Hematopoietic multipotent progenitor cell treated with erythropoietin and hydrocortisone succinate and interleukin-3 and kit ligand, for 4 days (in vitro differentiated cells): ENCODE results near the gene ADAMTS7.
"Not testable (repeated sequence)": the region's sequence is repeated elsewhere in the genome, so short reads cannot be mapped to it uniquely, and the experiment has no call there.

ENCODE experiments used
- DNase-seq: peaks from one replicate; pipeline ENCODE4 v3.0.0-alpha.2; 2015

The ADAMTS7 gene, protein sequence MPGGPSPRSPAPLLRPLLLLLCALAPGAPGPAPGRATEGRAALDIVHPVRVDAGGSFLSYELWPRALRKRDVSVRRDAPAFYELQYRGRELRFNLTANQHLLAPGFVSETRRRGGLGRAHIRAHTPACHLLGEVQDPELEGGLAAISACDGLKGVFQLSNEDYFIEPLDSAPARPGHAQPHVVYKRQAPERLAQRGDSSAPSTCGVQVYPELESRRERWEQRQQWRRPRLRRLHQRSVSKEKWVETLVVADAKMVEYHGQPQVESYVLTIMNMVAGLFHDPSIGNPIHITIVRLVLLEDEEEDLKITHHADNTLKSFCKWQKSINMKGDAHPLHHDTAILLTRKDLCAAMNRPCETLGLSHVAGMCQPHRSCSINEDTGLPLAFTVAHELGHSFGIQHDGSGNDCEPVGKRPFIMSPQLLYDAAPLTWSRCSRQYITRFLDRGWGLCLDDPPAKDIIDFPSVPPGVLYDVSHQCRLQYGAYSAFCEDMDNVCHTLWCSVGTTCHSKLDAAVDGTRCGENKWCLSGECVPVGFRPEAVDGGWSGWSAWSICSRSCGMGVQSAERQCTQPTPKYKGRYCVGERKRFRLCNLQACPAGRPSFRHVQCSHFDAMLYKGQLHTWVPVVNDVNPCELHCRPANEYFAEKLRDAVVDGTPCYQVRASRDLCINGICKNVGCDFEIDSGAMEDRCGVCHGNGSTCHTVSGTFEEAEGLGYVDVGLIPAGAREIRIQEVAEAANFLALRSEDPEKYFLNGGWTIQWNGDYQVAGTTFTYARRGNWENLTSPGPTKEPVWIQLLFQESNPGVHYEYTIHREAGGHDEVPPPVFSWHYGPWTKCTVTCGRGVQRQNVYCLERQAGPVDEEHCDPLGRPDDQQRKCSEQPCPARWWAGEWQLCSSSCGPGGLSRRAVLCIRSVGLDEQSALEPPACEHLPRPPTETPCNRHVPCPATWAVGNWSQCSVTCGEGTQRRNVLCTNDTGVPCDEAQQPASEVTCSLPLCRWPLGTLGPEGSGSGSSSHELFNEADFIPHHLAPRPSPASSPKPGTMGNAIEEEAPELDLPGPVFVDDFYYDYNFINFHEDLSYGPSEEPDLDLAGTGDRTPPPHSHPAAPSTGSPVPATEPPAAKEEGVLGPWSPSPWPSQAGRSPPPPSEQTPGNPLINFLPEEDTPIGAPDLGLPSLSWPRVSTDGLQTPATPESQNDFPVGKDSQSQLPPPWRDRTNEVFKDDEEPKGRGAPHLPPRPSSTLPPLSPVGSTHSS (N-terminal part only)

DNA sequence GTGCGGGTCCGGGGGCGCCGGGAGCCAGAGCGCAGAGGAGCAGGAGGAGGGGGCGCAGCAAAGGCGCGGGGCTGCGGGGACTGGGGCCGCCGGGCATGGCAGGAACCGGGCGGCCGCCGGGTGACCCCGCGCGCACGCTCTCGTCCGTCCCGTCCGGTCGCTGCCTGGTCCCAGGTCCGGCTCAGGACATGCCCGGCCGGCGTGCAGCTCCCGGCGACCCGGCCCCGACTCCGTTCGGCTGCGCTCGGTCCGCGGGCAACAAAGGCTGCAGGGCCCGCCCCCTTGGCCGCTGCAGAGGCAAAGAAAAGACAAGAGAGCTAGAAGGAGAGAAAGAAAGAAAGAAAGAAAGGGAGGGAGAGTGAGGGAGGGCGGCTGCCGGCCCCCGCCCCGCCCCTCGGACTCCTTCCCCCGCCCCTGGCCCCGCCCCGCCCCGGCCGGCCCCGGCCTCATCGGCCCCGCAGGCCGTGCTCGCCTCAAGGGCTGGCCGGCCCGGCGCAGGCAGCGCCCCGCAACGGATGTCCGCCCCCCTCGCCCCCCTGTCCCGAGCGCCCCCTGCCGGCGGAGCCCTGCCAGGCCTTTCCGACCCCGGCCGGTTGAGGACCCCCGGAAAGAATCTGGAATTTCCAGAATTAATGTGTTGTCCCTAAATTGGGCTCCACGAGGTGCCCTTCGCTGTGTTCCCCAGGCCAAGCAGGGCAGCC lies at the start of gene ADAMTS7:
Gene ADAMTS7, minus strand, starts transcription at position 341 of the 701 bp plus-strand sequence. Its CDS starts 244 bp downstream, at position 97.
- peak; percentile 79 for DNase-seq

DNA sequence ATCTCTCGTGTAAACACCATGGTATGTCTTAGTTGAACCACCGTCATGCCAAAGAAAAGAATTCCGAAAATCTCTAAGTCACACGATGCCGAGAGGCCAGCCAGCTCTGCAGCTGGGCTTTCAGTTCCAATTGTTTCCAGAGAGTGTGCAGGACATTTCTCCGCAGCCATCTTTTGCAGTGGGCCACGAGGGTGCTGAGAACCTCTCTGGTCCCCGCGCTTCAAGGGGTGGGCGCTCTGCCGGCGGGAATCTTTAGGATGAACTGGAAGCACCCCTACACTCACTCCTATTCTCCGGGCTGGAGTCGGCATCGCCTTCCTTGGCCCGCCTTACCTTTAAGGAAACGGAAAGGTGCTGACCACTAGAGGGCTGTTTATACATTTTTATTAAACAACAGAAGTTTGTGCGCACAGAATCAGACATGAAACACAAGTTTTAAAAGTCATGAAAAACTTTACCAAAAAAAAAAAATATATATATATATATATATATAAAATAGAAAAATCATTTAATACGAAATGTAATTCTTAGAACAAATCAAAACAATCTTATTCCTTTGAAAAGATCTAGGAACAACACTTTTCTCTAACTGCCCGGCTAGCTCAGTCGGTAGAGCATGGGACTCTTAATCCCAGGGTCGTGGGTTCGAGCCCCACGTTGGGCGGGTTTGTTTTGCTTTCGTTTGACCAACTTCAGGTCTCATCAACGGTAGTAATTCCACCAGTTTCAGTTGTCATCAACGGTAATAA lies 48.9 kb upstream of the ADAMTS7 start:
- DNase-seq = peak; percentile 93

DNA sequence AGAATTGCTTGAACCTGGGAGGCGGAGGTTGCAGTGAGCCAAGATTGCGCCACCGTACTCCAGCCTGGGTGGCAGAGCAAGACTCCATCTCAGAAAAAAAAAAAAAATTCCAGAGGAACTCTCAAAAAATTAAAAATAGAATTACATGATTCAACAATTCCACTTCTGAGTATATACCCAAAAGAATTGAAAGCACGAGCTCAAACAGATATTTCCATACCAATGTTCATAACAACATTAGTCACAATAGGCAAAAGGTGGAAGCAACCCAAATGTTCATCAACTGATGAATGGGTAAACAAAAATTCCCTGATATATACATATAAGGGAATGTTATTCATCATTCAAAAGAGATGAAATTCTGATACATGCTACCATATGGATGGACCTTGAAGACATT lies 44.5 kb upstream of the ADAMTS7 start:
- no peak for DNase-seq

DNA sequence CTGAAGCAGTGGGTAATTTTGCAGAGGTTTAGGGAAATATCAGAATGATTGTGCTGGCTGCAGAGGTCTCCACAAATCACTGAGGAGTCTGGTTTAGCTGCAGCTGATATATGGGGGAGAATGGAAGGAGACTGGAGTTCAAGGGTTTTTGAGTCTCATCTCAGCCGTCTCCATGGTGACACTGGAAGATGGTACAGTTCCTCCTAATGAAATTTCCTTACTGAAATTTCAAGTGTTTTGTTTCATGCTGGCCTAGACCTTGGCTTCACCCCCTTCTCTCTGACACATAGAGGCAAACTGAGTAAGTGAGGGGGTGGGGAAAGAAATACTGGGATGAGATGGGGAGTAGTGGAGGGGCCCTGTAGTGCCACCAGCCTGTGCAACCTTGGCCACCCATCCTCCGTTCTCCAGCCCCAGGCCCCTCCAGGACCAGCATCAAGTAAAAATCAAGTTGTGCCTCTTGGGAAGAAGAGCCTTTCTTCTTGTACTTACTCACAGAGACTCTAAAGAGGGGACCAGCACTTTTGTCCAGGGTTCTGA lies 43.6 kb upstream of the ADAMTS7 start:
- no peak for DNase-seq

DNA sequence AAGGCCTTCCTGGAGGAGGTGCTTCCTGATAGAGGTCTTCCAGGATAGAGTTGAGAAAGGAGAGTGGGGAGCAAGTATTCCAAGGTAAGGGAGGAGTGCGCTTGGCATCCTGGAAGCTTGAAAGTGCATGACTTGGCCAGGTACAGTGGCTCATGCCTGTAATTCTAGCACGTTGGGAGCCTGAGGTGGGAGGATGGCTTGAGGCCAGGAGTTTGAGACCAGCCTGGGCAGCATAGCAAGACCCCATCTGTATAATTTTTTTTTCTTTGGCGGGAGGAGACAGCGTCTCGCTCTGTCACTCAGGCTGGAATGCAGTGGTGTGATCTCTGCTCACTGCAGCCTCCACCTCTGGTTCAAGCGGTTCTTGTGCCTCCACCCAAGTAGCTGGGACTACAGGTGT lies 42.2 kb upstream of the ADAMTS7 start:
- DNase-seq = no peak

DNA sequence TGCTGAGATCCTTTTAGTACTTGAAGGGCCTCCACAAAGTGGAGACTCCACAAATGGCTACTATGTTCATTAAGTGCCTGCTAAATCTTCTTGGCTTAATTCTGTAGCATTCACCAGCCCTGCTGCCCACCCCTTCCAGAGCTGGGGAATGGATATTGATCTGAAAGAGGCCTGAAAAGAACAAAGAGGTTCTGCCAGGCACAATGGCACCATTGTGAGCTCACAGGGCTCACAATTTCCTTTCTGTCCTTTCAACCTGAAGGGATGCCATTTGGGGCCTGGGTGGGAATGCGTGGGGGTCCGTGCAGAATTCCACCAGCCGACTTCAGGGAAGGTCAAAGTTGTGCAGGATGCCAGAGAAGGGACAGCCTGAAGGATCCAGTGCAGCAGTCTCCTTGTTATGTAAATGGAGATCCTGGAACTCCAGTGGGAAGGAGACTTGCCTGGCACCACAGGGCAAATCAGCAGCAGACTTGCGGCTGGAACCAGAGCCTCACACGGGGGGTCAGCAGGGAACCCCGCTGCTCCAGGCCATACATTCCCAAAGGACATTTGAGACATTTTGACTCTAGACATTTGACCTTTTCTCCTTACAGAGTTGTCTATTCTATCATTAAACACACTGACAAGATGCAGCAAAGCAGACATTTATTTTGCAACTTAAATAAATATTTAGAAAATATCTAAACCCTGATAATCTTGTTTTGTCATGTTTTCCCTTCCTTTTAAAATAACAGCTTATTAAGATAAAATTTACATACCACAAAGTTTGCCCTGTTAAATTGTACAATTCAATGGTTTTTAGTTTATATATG lies 39.9 kb upstream of the ADAMTS7 start:
- no peak for DNase-seq

DNA sequence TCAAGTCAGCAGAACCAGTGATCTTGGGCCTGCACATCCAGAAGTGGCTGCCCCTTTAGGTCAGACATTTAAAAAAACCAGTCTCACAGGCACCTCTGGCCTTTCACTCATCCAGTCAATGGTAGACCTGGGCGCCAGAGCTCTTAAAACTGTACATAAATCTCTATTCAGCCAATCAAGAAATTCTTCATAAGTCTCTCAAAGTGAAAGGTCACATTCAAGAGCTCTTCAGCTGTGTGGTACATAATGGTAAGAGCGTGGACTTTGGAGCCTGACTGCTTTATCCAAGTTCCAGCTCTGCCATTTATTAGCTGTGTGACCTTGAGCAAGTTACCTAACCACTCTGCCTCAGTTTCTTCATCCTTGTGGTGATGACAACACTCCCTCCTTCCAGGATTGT lies 39.1 kb upstream of the ADAMTS7 start:
- DNase-seq = no peak

DNA sequence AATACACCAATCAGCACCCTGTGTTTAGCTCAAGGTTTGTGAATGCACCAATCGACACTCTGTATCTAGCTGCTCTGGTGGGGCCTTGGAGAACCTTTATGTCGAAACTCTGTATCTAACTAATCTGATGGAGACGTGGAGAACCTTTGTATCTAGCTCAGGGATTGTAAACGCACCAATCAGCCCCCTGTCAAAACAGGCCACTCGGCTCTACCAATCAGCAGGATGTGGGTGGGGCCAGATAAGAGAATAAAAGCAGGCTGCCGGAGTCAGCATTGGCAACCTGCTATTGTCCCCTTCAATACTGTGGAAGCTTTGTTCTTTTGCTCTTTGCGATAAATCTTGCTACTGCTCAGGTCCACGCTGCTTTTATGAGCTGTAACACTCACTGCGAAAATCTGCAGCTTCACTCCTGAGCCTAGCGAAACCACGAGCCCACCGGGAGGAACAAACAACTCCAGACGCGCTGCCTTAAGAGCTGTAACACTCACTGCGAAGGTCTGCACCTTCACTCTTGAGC lies 36.2 kb upstream of the ADAMTS7 start:
- not testable (repeated sequence) for DNase-seq

DNA sequence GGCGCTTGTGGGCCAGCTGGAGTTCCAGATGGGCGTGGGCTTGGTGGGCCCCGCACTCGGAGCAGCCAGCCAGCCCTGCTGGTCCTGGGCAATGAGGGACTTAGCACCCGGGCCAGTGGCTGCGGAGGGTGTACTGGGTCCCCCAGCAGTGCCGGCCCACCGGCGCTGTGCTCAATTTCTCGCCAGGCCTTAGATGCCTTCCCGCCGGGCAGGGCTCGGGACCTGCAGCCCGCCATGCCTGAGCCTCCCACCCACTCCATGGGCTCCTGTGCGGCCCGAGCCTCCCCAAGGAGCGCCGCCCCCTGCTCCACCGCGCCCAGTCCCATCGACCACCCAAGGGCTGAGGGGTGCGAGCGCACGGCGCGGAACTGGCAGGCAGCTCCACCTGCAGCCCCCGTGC lies 35.6 kb upstream of the ADAMTS7 start:
- not testable (repeated sequence) for DNase-seq

DNA sequence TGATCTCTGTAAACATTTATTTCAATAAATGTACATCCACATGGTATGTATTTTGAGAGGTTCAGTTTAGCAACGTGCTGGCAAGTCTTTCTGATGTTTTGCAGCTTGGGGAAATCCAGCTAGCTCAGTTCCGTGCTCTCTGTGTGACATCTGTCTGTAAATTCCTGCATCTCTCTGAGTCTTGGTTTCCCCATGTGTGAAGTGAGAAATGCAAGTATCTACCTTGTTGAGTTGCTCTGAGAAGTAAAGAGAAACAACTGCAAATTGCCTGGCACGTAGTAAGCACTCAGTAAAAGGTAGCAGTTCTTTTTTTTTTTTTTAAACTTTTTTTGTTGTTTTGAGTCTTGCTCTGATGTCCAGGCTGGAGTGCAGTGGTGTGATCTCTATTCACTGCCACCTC lies 31.3 kb upstream of the ADAMTS7 start:
- no peak for DNase-seq

DNA sequence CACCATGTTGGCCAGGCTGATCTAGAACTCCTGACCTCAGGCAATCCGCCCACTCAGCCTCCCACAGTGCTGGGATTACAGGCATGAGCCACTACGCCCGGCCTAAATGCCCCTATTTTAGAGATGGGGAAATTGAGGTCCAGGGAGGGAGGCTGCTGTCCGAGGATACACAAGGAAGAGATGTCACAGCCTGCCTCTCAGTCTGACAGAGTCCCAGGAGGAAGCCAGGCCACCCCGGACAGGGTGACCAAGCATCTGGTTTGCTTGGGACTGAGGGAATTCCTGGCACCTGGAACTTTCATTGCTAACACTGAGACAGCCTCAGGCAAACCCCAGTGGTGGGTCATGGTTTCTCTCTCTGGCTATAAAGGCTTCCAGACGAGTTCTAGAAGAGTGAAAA lies 30.6 kb upstream of the ADAMTS7 start:
- no peak for DNase-seq

DNA sequence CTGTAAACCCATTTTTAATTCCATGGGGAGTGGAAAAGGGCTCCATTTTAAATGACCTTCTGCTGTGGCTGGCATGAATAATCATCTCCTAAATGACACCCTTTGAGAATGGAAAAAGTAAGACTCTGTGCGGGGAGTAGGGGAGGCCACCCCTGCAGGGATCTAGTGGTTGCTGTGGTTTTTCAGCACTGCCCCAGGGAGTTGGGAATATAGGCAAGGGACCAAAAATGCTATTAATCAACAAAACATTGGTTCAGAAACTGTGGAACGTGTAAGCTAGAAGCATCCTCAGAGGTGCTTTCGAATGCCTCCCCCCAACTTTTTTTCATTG lies 30.1 kb upstream of the ADAMTS7 start:
- DNase-seq = no peak

DNA sequence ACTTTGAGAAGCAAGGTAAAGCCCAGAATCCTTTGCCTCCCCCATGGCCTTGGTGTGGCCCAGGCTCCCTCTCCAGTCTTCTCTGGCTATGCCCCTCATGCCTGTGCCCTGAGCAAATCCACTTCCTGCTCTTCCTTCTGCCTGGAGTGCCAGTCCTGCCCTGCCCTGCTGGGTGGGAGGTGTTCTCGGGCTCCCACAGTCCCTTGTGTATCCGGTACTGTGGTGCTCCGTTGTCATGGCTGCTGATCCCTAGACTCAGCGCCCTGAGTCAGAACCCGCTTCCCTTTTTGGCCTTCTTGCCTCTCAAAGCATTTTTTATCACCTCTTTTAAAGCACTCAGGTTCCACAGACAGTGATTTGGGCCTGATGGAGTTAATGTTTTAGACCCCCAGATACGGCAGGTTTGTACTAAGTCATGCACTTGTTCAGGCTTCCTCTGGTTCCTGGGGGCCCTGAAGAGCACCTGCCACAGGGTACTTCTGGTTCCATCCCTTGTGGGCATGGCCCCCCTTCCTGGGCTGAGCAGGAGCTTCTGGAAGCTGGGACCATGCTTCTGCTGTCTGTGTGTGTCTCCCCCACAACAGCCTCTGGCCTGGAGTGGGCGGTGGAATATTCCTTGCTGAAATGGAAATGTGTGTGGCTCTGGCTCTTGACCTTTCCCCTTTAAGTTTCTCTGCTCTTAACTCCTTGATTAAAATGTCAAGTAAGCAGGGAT lies 29.6 kb upstream of the ADAMTS7 start:
- DNase-seq = no peak

DNA sequence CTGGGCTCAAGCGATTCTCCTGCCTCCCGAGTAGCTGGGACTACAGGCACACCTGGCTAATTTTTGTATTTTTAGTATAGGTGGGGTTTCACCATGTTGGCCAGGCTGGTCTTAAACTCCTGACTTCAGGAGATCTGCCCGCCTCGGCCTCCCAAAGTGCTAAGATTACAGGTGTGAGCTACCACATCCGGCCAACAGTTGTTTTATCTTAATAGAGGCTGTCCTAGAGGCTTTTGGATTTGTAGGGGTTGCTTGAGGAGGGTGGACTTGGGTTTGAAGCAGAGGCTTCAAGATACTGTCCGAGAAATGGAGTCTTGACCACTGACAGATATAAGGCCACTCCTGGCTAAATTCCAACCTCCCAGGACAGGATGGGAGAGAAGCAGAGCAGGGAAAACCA lies 27.9 kb upstream of the ADAMTS7 start:
- DNase-seq = not testable (repeated sequence)

DNA sequence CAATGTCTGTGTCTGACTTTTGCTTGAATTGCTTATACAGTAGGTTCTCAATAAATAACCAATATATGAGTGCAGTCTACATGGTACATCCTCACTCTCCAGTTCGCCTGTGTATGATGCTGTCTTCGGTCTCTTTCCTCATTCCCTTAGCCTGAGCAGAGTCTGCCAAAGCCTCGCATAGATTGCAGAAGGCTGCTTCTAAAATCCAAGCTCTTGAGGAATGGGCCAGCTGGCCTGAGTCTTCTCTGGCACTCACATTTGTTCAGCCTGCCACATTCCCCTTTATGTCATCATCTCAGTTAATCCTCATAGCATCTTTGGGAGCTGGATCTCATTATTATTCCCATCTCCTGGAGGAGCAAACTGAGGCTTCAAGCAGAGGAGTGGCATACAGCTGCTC lies 27.2 kb upstream of the ADAMTS7 start:
- DNase-seq = no peak

DNA sequence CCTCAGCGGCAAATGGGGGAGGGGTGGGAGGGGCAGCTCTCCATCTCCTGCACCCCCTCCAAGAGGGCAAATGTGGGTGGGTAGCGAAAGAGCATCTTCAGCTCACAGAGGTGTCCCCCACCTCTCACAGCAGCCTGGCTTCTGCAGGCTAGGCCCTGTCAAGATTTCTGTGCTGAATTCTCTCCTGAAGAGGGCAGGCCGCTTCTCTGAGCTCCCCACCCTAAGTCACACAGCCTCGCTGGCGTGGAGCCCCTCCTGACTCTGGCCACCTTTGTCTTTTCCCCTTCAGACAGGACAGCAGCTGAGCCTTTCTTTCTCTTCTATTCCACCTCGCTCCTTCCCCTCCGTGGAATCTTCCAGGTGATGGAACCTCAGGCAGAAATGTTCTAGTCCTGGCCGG lies 26.3 kb upstream of the ADAMTS7 start:
- no peak for DNase-seq

DNA sequence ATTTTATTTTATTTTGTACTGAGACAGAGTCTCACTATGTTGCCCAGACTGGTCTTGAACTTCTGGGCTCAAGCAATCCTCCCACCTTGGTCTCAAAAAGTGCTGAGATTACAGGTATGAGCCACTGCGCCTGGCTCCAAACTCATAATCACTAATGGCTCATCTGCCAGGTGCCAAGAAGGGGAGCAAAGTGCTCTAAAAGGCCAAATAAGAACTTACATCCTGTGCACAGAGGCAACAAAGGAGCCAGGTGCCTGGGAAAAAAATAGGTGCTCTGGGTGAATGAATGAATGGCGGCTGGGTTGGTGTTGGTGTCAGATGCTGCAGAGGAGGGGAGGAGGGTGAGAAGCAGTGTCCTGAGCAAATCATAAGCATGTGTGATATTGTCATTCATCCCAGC lies 25.9 kb upstream of the ADAMTS7 start:
- no peak for DNase-seq

DNA sequence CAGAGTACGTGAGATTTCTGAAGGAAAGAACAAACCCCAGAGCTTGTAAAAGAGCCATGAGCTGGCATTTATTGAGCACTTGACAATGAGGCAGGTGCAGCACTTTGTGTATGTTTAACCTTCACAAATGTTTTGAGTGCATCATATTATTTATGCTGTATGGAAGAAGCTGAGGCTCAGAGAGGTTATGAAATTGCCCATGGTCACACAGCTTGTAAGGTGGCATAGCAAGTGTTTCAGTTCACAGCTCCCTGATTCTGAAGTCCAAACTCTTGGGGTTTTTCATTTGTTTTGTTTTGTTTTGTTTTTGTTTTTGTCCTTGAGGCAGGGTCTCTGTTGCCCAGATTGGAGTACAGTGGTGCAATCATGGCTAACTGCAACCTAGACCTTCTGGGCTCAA lies 25.1 kb upstream of the ADAMTS7 start:
- DNase-seq = no peak
